Measurements from ENCODE around the gene ASPG. TPM values are rescaled to one million over a fixed set of nuclear protein-coding genes. Genes with fewer than 3 reads are reported as not detected.

ASPG gene
- total RNA-seq, 1 donor: 0.10 TPM

- Histone ChIP-seq H3K4me3 (ENCODE audit: low read length) (no peak overlapping the region), H3K9me3 (ENCODE audit: low read depth, low read length) (no peaks in the 10 kb centered on the region), H3K27me3 (ENCODE audit: insufficient read depth, low read length) (peaks cover 3% of the 10 kb centered on the region), H3K4me1 (ENCODE audit: insufficient read depth, low read length) (no peaks in the 10 kb centered on the region)
These were observed 735 bp downstream of the ASPG start for GRCh38 chr14:104086210-104086660.

GRCh38 chr14:104086661-104087461, 1.4 kb downstream of the ASPG start:
- peaks cover 3% of the 10 kb centered on the region for H3K27me3 ChIP-seq (ENCODE audit: insufficient read depth, low read length)

GRCh38 chr14:104087505-104087904, 2.0 kb downstream of the ASPG start:
- H3K4me1 ChIP-seq (ENCODE audit: insufficient read depth, low read length): no peaks in the 10 kb centered on the region
- peaks cover 3% of the 10 kb centered on the region for H3K27me3 ChIP-seq (ENCODE audit: insufficient read depth, low read length)
- no peak overlapping the region for H3K4me3 ChIP-seq (ENCODE audit: low read length)
- no peaks in the 10 kb centered on the region for H3K9me3 ChIP-seq (ENCODE audit: low read depth, low read length)

More at GRCh38 chr14:104086661-104087461, 1.4 kb downstream of the ASPG start:
- Histone ChIP-seq H3K9me3 (ENCODE audit: low read depth, low read length) (no peaks in the 10 kb centered on the region), H3K4me3 (ENCODE audit: low read length) (no peak overlapping the region), H3K4me1 (ENCODE audit: insufficient read depth, low read length) (no peaks in the 10 kb centered on the region)

GRCh38 chr14:104087981-104088850, 2.7 kb downstream of the ASPG start:
- Histone ChIP-seq H3K4me3 (ENCODE audit: low read length) (no peak overlapping the region), H3K9me3 (ENCODE audit: low read depth, low read length) (no peaks in the 10 kb centered on the region), H3K27me3 (ENCODE audit: insufficient read depth, low read length) (peaks cover 3% of the 10 kb centered on the region), H3K4me1 (ENCODE audit: insufficient read depth, low read length) (no peaks in the 10 kb centered on the region)

GRCh38 chr14:104090071-104090748, 4.7 kb downstream of the ASPG start:
- no peak overlapping the region for H3K4me3 ChIP-seq (ENCODE audit: low read length)
- H3K9me3 ChIP-seq (ENCODE audit: low read depth, low read length): no peaks in the 10 kb centered on the region
- peaks cover 3% of the 10 kb centered on the region for H3K27me3 ChIP-seq (ENCODE audit: insufficient read depth, low read length)
- H3K4me1 ChIP-seq (ENCODE audit: insufficient read depth, low read length): no peaks in the 10 kb centered on the region

GRCh38 chr14:104091061-104091926, 5.8 kb downstream of the ASPG start:
- Histone ChIP-seq H3K9me3 (ENCODE audit: low read depth, low read length) (no peaks in the 10 kb centered on the region), H3K4me3 (ENCODE audit: low read length) (no peak overlapping the region), H3K27me3 (ENCODE audit: insufficient read depth, low read length) (no peaks in the 10 kb centered on the region), H3K4me1 (ENCODE audit: insufficient read depth, low read length) (no peaks in the 10 kb centered on the region)

- Histone ChIP-seq H3K4me1 (ENCODE audit: insufficient read depth, low read length) (no peaks in the 10 kb centered on the region), H3K9me3 (ENCODE audit: low read depth, low read length) (no peaks in the 10 kb centered on the region), H3K4me3 (ENCODE audit: low read length) (no peak overlapping the region), H3K27me3 (ENCODE audit: insufficient read depth, low read length) (no peaks in the 10 kb centered on the region)
These were observed 6.6 kb downstream of the ASPG start for GRCh38 chr14:104091927-104092771.

- Histone ChIP-seq H3K27me3 (ENCODE audit: insufficient read depth, low read length) (no peaks in the 10 kb centered on the region), H3K4me1 (ENCODE audit: insufficient read depth, low read length) (no peaks in the 10 kb centered on the region), H3K4me3 (ENCODE audit: low read length) (no peak overlapping the region), H3K9me3 (ENCODE audit: low read depth, low read length) (no peaks in the 10 kb centered on the region)
These were observed 7.4 kb downstream of the ASPG start for GRCh38 chr14:104092931-104093365.

GRCh38 chr14:104093366-104094055, 8.0 kb downstream of the ASPG start:
- no peaks in the 10 kb centered on the region for H3K27me3 ChIP-seq (ENCODE audit: insufficient read depth, low read length)

GRCh38 chr14:104094056-104094708, 8.7 kb downstream of the ASPG start:
- Histone ChIP-seq H3K4me3 (ENCODE audit: low read length) (no peak overlapping the region), H3K27me3 (ENCODE audit: insufficient read depth, low read length) (no peaks in the 10 kb centered on the region), H3K4me1 (ENCODE audit: insufficient read depth, low read length) (no peaks in the 10 kb centered on the region), H3K9me3 (ENCODE audit: low read depth, low read length) (no peaks in the 10 kb centered on the region)

More at GRCh38 chr14:104093366-104094055, 8.0 kb downstream of the ASPG start:
- no peaks in the 10 kb centered on the region for H3K9me3 ChIP-seq (ENCODE audit: low read depth, low read length)
- H3K4me3 ChIP-seq (ENCODE audit: low read length): no peak overlapping the region
- H3K4me1 ChIP-seq (ENCODE audit: insufficient read depth, low read length): no peaks in the 10 kb centered on the region

- Histone ChIP-seq H3K27me3 (ENCODE audit: insufficient read depth, low read length) (no peaks in the 10 kb centered on the region), H3K4me3 (ENCODE audit: low read length) (no peak overlapping the region), H3K9me3 (ENCODE audit: low read depth, low read length) (no peaks in the 10 kb centered on the region), H3K4me1 (ENCODE audit: insufficient read depth, low read length) (no peaks in the 10 kb centered on the region)
These were observed 9.4 kb downstream of the ASPG start for GRCh38 chr14:104094709-104095425.

Measured in mononuclear cell (primary cell).